Measurements from ENCODE around the gene TRIM71.

DNA sequence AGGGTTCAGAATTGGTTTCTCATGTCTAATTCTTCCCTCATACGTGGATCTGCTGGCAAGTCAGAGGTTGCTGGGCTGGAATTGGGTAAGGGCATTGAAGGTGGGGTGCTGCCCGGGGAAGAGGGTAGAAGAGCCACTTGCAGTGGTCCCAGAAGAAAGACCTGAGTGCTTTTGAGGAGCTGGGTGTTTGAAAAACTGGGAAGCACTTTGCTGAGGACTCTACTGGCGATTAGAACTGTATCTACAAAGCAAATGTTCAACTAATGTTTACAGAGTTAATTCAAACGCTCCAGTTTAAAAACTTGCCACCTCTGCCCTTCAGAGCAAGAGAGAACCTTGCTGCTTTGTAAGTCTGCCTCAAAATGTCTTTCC lies 21.9 kb downstream of the TRIM71 start:
- TF ChIP-seq, protein P1, sequence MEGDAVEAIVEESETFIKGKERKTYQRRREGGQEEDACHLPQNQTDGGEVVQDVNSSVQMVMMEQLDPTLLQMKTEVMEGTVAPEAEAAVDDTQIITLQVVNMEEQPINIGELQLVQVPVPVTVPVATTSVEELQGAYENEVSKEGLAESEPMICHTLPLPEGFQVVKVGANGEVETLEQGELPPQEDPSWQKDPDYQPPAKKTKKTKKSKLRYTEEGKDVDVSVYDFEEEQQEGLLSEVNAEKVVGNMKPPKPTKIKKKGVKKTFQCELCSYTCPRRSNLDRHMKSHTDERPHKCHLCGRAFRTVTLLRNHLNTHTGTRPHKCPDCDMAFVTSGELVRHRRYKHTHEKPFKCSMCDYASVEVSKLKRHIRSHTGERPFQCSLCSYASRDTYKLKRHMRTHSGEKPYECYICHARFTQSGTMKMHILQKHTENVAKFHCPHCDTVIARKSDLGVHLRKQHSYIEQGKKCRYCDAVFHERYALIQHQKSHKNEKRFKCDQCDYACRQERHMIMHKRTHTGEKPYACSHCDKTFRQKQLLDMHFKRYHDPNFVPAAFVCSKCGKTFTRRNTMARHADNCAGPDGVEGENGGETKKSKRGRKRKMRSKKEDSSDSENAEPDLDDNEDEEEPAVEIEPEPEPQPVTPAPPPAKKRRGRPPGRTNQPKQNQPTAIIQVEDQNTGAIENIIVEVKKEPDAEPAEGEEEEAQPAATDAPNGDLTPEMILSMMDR (IDR thresholded peaks at IDR 0.05), result no peak
- TF ChIP-seq EZH2 (IDR thresholded peaks at IDR 0.05; ENCODE audit: borderline replicate concordance, insufficient read depth, low read depth, low read length, poor library complexity, severe bottlenecking), result no peak
